ENCODE measurements around the gene SMIM3. TPM values are rescaled to one million over a fixed set of nuclear protein-coding genes. Genes with fewer than 3 reads are reported as not detected.

The SMIM3 gene
- total RNA-seq, 1 donor from 2014 or later = 8.2 TPM

DNA sequence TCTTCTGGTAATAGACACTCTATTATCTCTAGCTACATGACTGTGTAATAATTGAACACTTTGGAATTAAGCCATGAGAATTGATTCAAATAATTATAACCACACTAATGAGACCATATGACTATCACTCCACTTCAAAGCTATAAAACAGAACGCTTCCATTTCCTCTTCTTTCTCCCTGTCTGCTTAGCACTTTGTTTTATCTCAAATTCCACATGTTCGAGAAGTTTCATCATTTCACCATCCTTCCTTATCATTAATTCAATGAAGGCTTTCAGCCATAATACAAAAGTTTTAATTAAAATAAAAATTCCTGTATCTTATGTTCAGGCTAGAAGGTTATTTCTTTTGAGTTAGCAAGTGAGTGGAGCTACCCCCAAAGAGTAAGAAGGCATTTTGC is 12.3 kb upstream of the SMIM3 start:
- Mint-ChIP-seq H3K4me3 (no peak overlapping the region), H3K4me1 (ENCODE audit: unreplicated experiment) (peaks cover 5% of the 10 kb centered on the region), H3K9me3 (no peaks in the 10 kb centered on the region), H3K27me3 (peaks cover 28% of the 10 kb centered on the region), H3K36me3 (no peaks in the 10 kb centered on the region), H3K27ac (no peak overlapping the region)
- TF ChIP-seq, protein P1, sequence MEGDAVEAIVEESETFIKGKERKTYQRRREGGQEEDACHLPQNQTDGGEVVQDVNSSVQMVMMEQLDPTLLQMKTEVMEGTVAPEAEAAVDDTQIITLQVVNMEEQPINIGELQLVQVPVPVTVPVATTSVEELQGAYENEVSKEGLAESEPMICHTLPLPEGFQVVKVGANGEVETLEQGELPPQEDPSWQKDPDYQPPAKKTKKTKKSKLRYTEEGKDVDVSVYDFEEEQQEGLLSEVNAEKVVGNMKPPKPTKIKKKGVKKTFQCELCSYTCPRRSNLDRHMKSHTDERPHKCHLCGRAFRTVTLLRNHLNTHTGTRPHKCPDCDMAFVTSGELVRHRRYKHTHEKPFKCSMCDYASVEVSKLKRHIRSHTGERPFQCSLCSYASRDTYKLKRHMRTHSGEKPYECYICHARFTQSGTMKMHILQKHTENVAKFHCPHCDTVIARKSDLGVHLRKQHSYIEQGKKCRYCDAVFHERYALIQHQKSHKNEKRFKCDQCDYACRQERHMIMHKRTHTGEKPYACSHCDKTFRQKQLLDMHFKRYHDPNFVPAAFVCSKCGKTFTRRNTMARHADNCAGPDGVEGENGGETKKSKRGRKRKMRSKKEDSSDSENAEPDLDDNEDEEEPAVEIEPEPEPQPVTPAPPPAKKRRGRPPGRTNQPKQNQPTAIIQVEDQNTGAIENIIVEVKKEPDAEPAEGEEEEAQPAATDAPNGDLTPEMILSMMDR (conservative IDR thresholded peaks at IDR 0.05) = no peak
- DNase-seq (ENCODE audit: extremely low spot score, unreplicated experiment) = no peak

DNA sequence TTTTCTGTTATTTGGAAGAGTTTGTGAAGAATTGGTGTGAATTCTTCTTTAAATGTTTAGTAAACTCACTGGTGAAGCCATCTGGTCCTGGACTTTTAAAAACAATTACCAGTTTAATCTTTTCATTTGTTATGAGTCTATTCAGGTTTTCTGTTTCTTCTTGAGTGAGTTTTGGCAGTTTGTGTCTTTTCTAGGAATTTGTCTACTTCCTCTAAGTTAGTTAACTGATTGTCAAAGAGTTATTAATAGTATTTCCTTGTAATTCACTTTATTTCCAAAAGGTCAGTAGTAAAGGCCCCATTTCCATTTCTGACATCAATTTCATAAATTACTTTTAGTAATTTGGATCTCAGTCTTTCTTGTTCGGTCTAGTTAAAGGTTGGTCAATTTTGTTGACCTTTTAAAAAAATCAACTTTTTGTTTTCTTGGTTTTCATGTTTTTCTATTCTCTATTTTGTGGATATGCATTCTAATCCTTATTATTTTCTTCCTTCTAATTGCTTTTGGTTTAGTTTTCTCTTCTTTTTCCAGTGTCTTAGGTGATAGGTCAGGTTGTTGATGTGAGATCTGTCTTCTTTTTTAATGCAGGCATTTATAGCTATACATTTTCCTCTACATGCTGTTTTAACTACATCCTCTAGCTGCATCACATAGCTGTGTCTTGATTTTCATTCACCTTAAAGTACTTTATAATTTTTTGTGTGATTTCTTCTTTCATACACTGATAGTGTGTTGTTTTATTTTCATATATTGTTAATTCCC is 7.3 kb upstream of the SMIM3 start:
- TF ChIP-seq, protein P1 (conservative IDR thresholded peaks at IDR 0.05) = no peak
- Mint-ChIP-seq H3K27me3 (peaks cover 24% of the 10 kb centered on the region), H3K4me1 (ENCODE audit: unreplicated experiment) (no peaks in the 10 kb centered on the region), H3K27ac (peak overlapping the region; percentile 26), H3K9me3 (no peaks in the 10 kb centered on the region), H3K4me3 (no peak overlapping the region), H3K36me3 (no peaks in the 10 kb centered on the region)
- DNase-seq (ENCODE audit: extremely low spot score, unreplicated experiment) = no peak

DNA sequence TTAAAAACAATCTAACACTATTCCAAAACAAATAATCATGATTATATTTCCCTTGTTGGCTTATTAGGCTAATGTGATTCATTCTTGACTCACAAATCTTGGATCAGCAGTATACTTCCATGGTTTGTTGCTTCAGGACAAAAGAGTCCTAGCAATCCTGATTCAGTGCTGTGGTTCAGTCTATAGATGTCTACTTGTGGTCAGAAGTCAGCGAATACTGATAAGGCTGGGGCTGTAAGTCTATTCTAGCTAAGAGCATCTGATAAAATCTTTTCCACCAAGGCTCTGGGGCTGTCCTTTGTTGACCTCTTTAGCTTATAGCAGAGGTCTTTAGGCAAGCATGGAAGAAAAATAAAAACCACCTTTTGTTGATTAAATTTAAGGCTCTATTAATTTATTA is 4.4 kb upstream of the SMIM3 start:
- Mint-ChIP-seq H3K27ac (no peak overlapping the region), H3K9me3 (no peaks in the 10 kb centered on the region), H3K4me3 (no peak overlapping the region), H3K36me3 (no peaks in the 10 kb centered on the region), H3K27me3 (peaks cover 8% of the 10 kb centered on the region), H3K4me1 (ENCODE audit: unreplicated experiment) (peaks cover 10% of the 10 kb centered on the region)
- TF ChIP-seq, protein P1 (conservative IDR thresholded peaks at IDR 0.05) = no peak
- DNase-seq (ENCODE audit: extremely low spot score, unreplicated experiment) = no peak

DNA sequence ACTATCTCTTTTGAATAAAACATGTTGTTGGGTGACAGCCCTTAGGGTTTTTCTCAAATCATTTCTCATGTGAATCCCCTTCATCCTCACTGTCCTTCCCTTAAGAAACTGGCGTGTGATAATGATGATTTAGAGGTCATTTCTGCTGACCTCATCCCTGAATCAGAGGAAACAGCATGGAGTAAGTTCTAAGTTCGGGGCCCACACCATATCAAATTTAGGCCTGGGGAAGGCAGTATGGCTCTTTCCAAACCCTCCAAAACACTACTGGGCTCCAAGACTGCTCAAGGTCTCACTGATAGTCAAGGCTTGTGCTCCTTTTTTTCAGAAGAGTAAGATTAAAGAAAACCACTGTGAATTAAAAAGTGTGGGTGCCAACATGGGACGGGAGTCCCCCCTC is 872 bp upstream of the SMIM3 start:
- Mint-ChIP-seq H3K9me3 (no peaks in the 10 kb centered on the region), H3K27me3 (no peaks in the 10 kb centered on the region), H3K4me3 (peak overlapping the region; percentile 97), H3K4me1 (ENCODE audit: unreplicated experiment) (peaks cover 30% of the 10 kb centered on the region), H3K27ac (peak overlapping the region; percentile 71), H3K36me3 (no peaks in the 10 kb centered on the region)
- TF ChIP-seq, protein P1 (conservative IDR thresholded peaks at IDR 0.05) = no peak
- DNase-seq (ENCODE audit: extremely low spot score, unreplicated experiment) = no peak

DNA sequence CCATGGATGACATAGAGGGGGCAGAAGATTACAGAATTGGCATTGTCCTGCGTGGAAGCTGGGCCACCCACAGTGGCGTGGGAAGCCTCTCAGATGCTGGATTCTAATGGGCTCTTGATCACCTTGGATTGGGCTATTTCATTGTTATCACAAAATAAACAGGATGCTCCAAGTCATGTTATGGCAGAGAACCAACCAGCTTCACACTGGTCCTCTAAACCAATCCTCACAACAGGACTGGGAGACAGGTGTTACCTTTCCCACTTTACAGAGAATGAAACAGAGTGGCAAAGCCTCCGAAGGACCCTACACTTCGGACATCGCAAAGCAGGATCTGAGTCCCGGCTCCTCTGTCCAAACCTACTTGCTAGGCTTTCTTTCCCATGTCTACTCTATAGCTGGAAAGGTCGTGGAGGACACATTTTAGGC is 455 bp upstream of the SMIM3 start:
- Mint-ChIP-seq H3K36me3 (no peaks in the 10 kb centered on the region), H3K4me3 (peak overlapping the region; percentile 97), H3K27ac (peak overlapping the region; percentile 71), H3K27me3 (no peaks in the 10 kb centered on the region), H3K9me3 (no peaks in the 10 kb centered on the region), H3K4me1 (ENCODE audit: unreplicated experiment) (peaks cover 30% of the 10 kb centered on the region)
- no peak for DNase-seq (ENCODE audit: extremely low spot score, unreplicated experiment)
- TF ChIP-seq, protein P1 (conservative IDR thresholded peaks at IDR 0.05) = no peak
